ENCODE data around the gene SMIM20. TPM values are rescaled to one million over a fixed set of nuclear protein-coding genes. Genes with fewer than 3 reads are reported as not detected.

Gene SMIM20
- total and polyA plus RNA-seq, 4 experiments from 2014 or later, result 16.9 to 78.9 (median 33.0) TPM

- intact Hi-C loops (cut with micrococcal nuclease), result no loop called here
- no peaks in the 10 kb centered on the region for H3K36me3 ChIP-seq (ENCODE audit: insufficient read depth, low read length)
- ChIA-PET CTCF (ENCODE audit: partially characterized antibody) (no interaction called here), POLR2A (ENCODE audit: partially characterized antibody) (no interaction called here)
- H3K4me3 ChIP-seq (ENCODE audit: low read length in 2 of 2), result no peak overlapping the region
- peaks cover 4% of the 10 kb centered on the region for H3K27me3 ChIP-seq (ENCODE audit: insufficient read depth, low read length)
- H3K36me3 Mint-ChIP-seq, result no peaks in the 10 kb centered on the region
- H3K4me1 ChIP-seq (ENCODE audit: insufficient read depth, low read length), result peaks cover 15% of the 10 kb centered on the region
- peaks cover 0 to 2% (median 0%) of the 10 kb centered on the region in 8 donors for H3K9me3 Mint-ChIP-seq
- peaks cover 10 to 19% (median 13%) of the 10 kb centered on the region in 4 donors for H3K4me1 Mint-ChIP-seq
- no peak overlapping the region for H3K4me3 Mint-ChIP-seq
- peaks cover 5 to 24% of the 10 kb centered on the region in 2 donors for H3K27me3 Mint-ChIP-seq
- no peak overlapping the region for H3K27ac ChIP-seq (ENCODE audit: low read depth, low read length)
- no peak for DNase-seq
- no peaks in the 10 kb centered on the region for H3K9me3 ChIP-seq (ENCODE audit: control insufficient read depth in 1 of 2, low read length in 2 of 2)
- no peak overlapping the region for H3K27ac Mint-ChIP-seq
Observed at GRCh38 chr4:25948051-25948450, 34.0 kb downstream of the SMIM20 start.

- Histone ChIP-seq H3K27ac (ENCODE audit: low read depth, low read length) (no peak overlapping the region), H3K36me3 (ENCODE audit: insufficient read depth, low read length) (no peaks in the 10 kb centered on the region), H3K9me3 (ENCODE audit: control insufficient read depth in 1 of 2, low read length in 2 of 2) (no peaks in the 10 kb centered on the region), H3K4me3 (ENCODE audit: low read length in 2 of 2) (no peak overlapping the region), H3K4me1 (ENCODE audit: insufficient read depth, low read length) (peaks cover 15% of the 10 kb centered on the region), H3K27me3 (ENCODE audit: insufficient read depth, low read length) (peaks cover 4% of the 10 kb centered on the region)
- Mint-ChIP-seq H3K9me3 (peaks cover 0 to 2% (median 0%) of the 10 kb centered on the region in 8 donors), H3K36me3 (no peaks in the 10 kb centered on the region), H3K27me3 (peaks cover 5 to 24% of the 10 kb centered on the region in 2 donors), H3K4me3 (no peak overlapping the region), H3K4me1 (peaks cover 10 to 19% (median 13%) of the 10 kb centered on the region in 4 donors), H3K27ac (no peak overlapping the region)
- no peak for DNase-seq
- ChIA-PET CTCF (ENCODE audit: partially characterized antibody) (no interaction called here), POLR2A (ENCODE audit: partially characterized antibody) (no interaction called here)
- intact Hi-C loops (cut with micrococcal nuclease), result no loop called here
Observed at GRCh38 chr4:25949173-25949748, 35.2 kb downstream of the SMIM20 start.

- POLR2A ChIA-PET (ENCODE audit: partially characterized antibody), result no interaction called here
- H3K4me1 ChIP-seq (ENCODE audit: insufficient read depth, low read length), result peaks cover 15% of the 10 kb centered on the region
- CTCF ChIA-PET (ENCODE audit: partially characterized antibody), result no interaction called here
- Mint-ChIP-seq H3K4me1 (peaks cover 10 to 19% (median 13%) of the 10 kb centered on the region in 4 donors), H3K27me3 (peaks cover 5 to 28% of the 10 kb centered on the region in 2 donors), H3K27ac (peak overlapping the region in 1 of 7 donors; percentile 67), H3K4me3 (no peak overlapping the region), H3K9me3 (peaks cover 0 to 2% (median 0%) of the 10 kb centered on the region in 8 donors), H3K36me3 (no peaks in the 10 kb centered on the region)
- H3K9me3 ChIP-seq (ENCODE audit: control insufficient read depth in 1 of 2, low read length in 2 of 2), result no peaks in the 10 kb centered on the region
- H3K27me3 ChIP-seq (ENCODE audit: insufficient read depth, low read length), result peaks cover 4% of the 10 kb centered on the region
- no peak for DNase-seq
- intact Hi-C loops (cut with micrococcal nuclease), result no loop called here
- no peak overlapping the region for H3K4me3 ChIP-seq (ENCODE audit: low read length in 2 of 2)
- H3K36me3 ChIP-seq (ENCODE audit: insufficient read depth, low read length), result no peaks in the 10 kb centered on the region
- H3K27ac ChIP-seq (ENCODE audit: low read depth, low read length), result no peak overlapping the region
Observed at GRCh38 chr4:25949994-25950393, 36.0 kb downstream of the SMIM20 start.

- Histone ChIP-seq H3K4me3 (ENCODE audit: low read length in 2 of 2) (no peak overlapping the region), H3K27ac (ENCODE audit: low read depth, low read length) (no peak overlapping the region), H3K27me3 (ENCODE audit: insufficient read depth, low read length) (peaks cover 8% of the 10 kb centered on the region), H3K4me1 (ENCODE audit: insufficient read depth, low read length) (peaks cover 15% of the 10 kb centered on the region), H3K36me3 (ENCODE audit: insufficient read depth, low read length) (no peaks in the 10 kb centered on the region), H3K9me3 (ENCODE audit: control insufficient read depth in 1 of 2, low read length in 2 of 2) (no peaks in the 10 kb centered on the region)
- no peak for DNase-seq
- intact Hi-C loops (cut with micrococcal nuclease), result no loop called here
- ChIA-PET POLR2A (ENCODE audit: partially characterized antibody) (no interaction called here), CTCF (ENCODE audit: partially characterized antibody) (interaction anchor here (1.1 kb wide), 1 partner anchor 22 kb away, joined by 3 read pairs; no protein-coding TSS in a partner anchor)
- peaks cover 10 to 19% (median 13%) of the 10 kb centered on the region in 4 donors for H3K4me1 Mint-ChIP-seq
- H3K36me3 Mint-ChIP-seq, result no peaks in the 10 kb centered on the region
- H3K4me3 Mint-ChIP-seq, result peak overlapping the region in 3 of 8 donors; percentile 43 to 54 (median 52)
- H3K9me3 Mint-ChIP-seq, result peaks cover 0 to 2% (median 0%) of the 10 kb centered on the region in 8 donors
- H3K27ac Mint-ChIP-seq, result peak overlapping the region in 2 of 7 donors; percentile 40 to 67
- H3K27me3 Mint-ChIP-seq, result peaks cover 5 to 30% of the 10 kb centered on the region in 2 donors
Observed at GRCh38 chr4:25950461-25951389, 36.7 kb downstream of the SMIM20 start.

- ChIA-PET POLR2A (ENCODE audit: partially characterized antibody) (no interaction called here), CTCF (ENCODE audit: partially characterized antibody) (interaction anchor here (1.1 kb wide), 1 partner anchor 23 kb away, joined by 3 read pairs; no protein-coding TSS in a partner anchor)
- Mint-ChIP-seq H3K4me1 (peaks cover 10 to 19% (median 13%) of the 10 kb centered on the region in 4 donors), H3K9me3 (peaks cover 0 to 1% (median 0%) of the 10 kb centered on the region in 8 donors), H3K27me3 (peaks cover 5 to 27% of the 10 kb centered on the region in 2 donors), H3K4me3 (peak overlapping the region in 4 of 8 donors; percentile 41 to 54 (median 48)), H3K36me3 (no peaks in the 10 kb centered on the region), H3K27ac (no peak overlapping the region)
- Histone ChIP-seq H3K27ac (ENCODE audit: low read depth, low read length) (no peak overlapping the region), H3K9me3 (ENCODE audit: control insufficient read depth in 1 of 2, low read length in 2 of 2) (no peaks in the 10 kb centered on the region), H3K4me3 (ENCODE audit: low read length in 2 of 2) (no peak overlapping the region), H3K27me3 (ENCODE audit: insufficient read depth, low read length) (peaks cover 8% of the 10 kb centered on the region), H3K36me3 (ENCODE audit: insufficient read depth, low read length) (no peaks in the 10 kb centered on the region), H3K4me1 (ENCODE audit: insufficient read depth, low read length) (peaks cover 15% of the 10 kb centered on the region)
- intact Hi-C loops (cut with micrococcal nuclease), result no loop called here
- DNase-seq, result peak in 3 of 5 donors; percentile 7 to 19 (median 7)
Observed at GRCh38 chr4:25951390-25951952, 37.5 kb downstream of the SMIM20 start.

GRCh38 chr4:25953740-25954139, 39.7 kb downstream of the SMIM20 start:
- Histone ChIP-seq H3K27ac (ENCODE audit: low read depth, low read length) (no peak overlapping the region), H3K4me1 (ENCODE audit: insufficient read depth, low read length) (peaks cover 15% of the 10 kb centered on the region), H3K9me3 (ENCODE audit: control insufficient read depth in 1 of 2, low read length in 2 of 2) (no peaks in the 10 kb centered on the region), H3K4me3 (ENCODE audit: low read length in 2 of 2) (no peak overlapping the region), H3K27me3 (ENCODE audit: insufficient read depth, low read length) (peaks cover 8% of the 10 kb centered on the region), H3K36me3 (ENCODE audit: insufficient read depth, low read length) (no peaks in the 10 kb centered on the region)
- Mint-ChIP-seq H3K9me3 (peaks cover 0 to 2% (median 0%) of the 10 kb centered on the region in 8 donors), H3K27me3 (peaks cover 2 to 27% of the 10 kb centered on the region in 2 donors), H3K4me3 (no peak overlapping the region), H3K36me3 (no peaks in the 10 kb centered on the region), H3K4me1 (peaks cover 10 to 19% (median 13%) of the 10 kb centered on the region in 4 donors), H3K27ac (no peak overlapping the region)
- CTCF ChIA-PET (ENCODE audit: partially characterized antibody), result no interaction called here
- DNase-seq, result no peak
- intact Hi-C loops (cut with micrococcal nuclease), result no loop called here
- POLR2A ChIA-PET (ENCODE audit: partially characterized antibody), result no interaction called here
